HFFc6 (cell line): Measurements from ENCODE around the gene WDR93. TPM values are rescaled to one million over a fixed set of nuclear protein-coding genes. Genes with fewer than 3 reads are reported as not detected.

Experiments
- DNase-seq: peaks from one replicate; pipeline ENCODE4 v3.0.0-alpha.2; 2018
- H3K27ac Mint-ChIP-seq: 2 replicates; pipeline ENCODE4 v1.8.0; 2020; ENCODE audit warnings: mild to moderate bottlenecking, mixed read lengths
- H3K27me3 Mint-ChIP-seq: 2 replicates; pipeline ENCODE4 v1.8.0; 2021; ENCODE audit warnings: mild to moderate bottlenecking, moderate library complexity, mixed read lengths; ENCODE audit not compliant: insufficient read depth
- H3K36me3 Mint-ChIP-seq: 2 replicates; pipeline ENCODE4 v1.8.0; 2021; ENCODE audit warnings: low read depth, mixed read lengths
- H3K4me1 Mint-ChIP-seq: 2 replicates; pipeline ENCODE4 v1.8.0; 2020; ENCODE audit warnings: low read depth, mixed read lengths
- H3K4me3 Mint-ChIP-seq: 2 replicates; pipeline ENCODE4 v1.8.0; 2020; ENCODE audit warnings: mild to moderate bottlenecking, moderate library complexity, mixed read lengths
- H3K9me3 Mint-ChIP-seq: 2 replicates; pipeline ENCODE4 v1.8.0; 2020; ENCODE audit warnings: mild to moderate bottlenecking, mixed read lengths
- total RNA-seq, 6 experiments: library from RNA; stranded (reverse); fragmentation: NEBNext Ultra II Directional; extraction: Animal tissue kit (Norgen Biotek cat#: 25700); gene quantifications; 2 replicates in 1 of 6; 3 replicates in 5 of 6; pipeline ENCODE4 v1.2.3, GENCODE V29; 2021
- TF ChIP-seq, protein P1 (sequence below): fragments of 200-600 bp; sonication (generic); IDR thresholded peaks from 2 replicates; pipeline ENCODE4 v1.5.0; 2021; ENCODE audit warnings: antibody characterized with exemption, mild to moderate bottlenecking

Gene WDR93
- total RNA-seq, 6 experiments from 2014 or later, result 0.21 TPM; not detected in 5

DNA sequence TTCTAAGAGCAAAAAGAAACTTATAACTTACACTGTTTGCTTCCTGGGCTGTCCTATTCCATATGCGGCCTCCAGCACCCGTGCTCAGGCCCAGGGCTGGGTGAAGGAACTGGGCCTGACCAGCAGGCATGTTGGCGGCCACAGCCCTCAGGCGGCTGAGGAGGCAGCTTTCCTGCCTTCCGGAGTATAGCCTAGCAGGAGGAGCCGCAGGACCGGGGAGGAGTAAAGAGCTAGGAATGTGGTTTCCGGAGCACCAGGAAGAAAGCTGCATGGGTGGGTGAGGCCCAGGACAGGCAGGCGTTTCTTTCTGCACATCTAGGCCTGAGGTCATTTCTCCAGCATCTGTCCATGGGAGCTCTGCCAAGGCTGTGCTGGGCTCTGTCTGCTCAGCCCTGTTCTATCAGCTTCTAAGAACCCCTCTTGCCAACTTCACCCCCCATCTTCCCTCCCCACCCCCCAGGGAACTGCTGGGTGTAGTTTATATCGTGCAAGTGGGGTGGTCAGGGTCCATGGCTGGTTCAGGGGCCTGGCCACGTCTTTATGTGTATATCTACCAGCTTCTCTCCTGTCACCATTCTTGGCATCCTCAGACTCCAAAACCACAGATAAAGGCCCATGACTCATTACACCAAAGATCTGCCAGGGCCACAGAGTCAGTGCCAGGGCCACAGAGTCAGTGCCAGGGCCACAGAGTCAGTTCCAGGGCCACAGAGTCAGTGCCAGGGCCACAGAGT, 27.6 kb upstream of the WDR93 start:
- Mint-ChIP-seq H3K4me3 (peak overlapping the region; percentile 87), H3K4me1 (peaks cover 47% of the 10 kb centered on the region), H3K27ac (peak overlapping the region; percentile 97), H3K9me3 (no peaks in the 10 kb centered on the region), H3K36me3 (peaks cover 20% of the 10 kb centered on the region), H3K27me3 (no peaks in the 10 kb centered on the region; the same call in 1 of the 2 replicates)
- peak; percentile 96 for DNase-seq
- TF ChIP-seq, protein P1, sequence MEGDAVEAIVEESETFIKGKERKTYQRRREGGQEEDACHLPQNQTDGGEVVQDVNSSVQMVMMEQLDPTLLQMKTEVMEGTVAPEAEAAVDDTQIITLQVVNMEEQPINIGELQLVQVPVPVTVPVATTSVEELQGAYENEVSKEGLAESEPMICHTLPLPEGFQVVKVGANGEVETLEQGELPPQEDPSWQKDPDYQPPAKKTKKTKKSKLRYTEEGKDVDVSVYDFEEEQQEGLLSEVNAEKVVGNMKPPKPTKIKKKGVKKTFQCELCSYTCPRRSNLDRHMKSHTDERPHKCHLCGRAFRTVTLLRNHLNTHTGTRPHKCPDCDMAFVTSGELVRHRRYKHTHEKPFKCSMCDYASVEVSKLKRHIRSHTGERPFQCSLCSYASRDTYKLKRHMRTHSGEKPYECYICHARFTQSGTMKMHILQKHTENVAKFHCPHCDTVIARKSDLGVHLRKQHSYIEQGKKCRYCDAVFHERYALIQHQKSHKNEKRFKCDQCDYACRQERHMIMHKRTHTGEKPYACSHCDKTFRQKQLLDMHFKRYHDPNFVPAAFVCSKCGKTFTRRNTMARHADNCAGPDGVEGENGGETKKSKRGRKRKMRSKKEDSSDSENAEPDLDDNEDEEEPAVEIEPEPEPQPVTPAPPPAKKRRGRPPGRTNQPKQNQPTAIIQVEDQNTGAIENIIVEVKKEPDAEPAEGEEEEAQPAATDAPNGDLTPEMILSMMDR, result no peak

GRCh38 chr15:89664441-89665350, 25.9 kb upstream of the WDR93 start:
- no peak for DNase-seq
- peaks cover 40% of the 10 kb centered on the region for H3K4me1 Mint-ChIP-seq
- no peaks in the 10 kb centered on the region; the same call in 1 of the 2 replicates for H3K27me3 Mint-ChIP-seq
- H3K36me3 Mint-ChIP-seq, result peaks cover 13% of the 10 kb centered on the region
- H3K9me3 Mint-ChIP-seq, result no peaks in the 10 kb centered on the region
- TF ChIP-seq, protein P1, result no peak
- peak overlapping the region; percentile 67 for H3K4me3 Mint-ChIP-seq
- H3K27ac Mint-ChIP-seq, result peak overlapping the region; percentile 78

DNA sequence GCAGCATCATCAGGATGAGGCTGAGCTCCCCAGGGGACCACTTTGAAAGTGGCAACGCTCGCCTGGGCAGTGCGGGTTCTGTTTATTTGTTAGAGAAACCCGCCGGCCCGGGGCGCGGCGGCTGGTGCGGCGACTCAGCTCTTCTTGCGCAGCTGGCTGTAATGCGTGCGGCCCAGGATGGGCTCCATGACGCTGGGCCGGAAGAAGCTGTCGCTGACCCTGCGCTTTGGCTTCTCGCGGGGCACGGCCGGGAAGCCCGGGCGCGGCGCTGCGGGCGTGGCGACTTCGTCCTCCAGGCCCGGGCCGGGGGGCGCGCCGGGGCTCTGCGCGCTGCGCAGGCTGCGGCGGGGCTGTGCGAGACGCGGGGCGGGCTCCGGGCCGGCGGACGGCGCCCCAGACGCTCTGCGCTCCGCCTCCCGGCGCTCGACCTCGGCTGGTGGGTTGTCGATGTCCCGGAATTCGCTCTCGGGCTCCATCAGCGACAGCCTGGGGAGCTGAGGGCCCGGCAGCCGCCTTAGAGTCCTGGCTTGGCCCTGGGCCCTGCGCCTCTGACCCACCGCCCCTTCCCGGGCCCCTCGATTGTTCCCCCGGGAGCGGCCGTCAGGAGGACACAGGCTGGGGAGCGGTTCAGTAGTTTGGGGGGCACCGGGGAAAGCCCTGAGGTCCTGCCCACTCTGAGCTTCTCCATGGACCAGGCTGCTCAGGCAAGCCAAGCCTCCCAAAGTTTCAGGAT, 25.0 kb upstream of the WDR93 start:
- Mint-ChIP-seq H3K27ac (peak overlapping the region; percentile 78), H3K27me3 (no peaks in the 10 kb centered on the region; the same call in none of the 2 replicates), H3K4me3 (peak overlapping the region; percentile 34; the same call in 1 of the 2 replicates), H3K36me3 (peaks cover 7% of the 10 kb centered on the region), H3K9me3 (no peaks in the 10 kb centered on the region), H3K4me1 (peaks cover 36% of the 10 kb centered on the region)
- DNase-seq, result peak; percentile 18
- TF ChIP-seq, protein P1, result no peak

DNA sequence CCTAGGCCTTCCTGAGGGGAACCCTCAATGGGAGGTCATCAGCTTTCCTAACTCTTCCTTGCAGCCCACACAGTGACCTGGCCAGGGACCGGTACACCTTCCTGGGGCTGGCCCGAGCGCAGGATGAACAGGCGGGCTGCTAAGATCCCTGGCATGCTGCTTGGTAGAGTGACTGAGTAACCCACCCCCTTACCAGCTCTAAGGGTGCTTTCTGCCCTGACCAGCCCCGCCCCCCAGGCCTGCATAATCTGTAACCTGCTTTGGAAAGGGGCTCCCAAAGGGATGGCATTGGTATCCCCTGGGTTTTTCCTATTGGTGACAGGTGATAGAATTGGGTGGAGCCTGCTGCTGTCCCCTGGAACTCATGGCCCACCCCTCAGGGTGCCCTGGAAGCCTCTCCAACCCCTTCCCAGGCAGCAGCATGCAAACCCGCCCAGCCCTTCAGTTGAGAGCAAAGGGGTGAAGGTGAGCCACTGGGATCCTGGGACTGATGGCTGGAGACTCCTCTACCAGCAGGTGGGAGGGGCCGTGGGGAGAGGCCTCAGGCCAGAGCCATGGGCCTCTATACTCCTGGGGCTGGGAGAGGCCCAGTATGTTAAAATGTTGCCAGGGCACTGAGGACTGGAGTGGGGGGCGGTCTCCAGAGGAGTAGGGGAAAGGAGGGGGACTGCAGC, 24.3 kb upstream of the WDR93 start:
- Mint-ChIP-seq H3K4me3 (no peak overlapping the region), H3K4me1 (peaks cover 29% of the 10 kb centered on the region), H3K27ac (0 out of 2 replicates have a peak overlapping the region, but pooled peaks have one; percentile 18), H3K9me3 (no peaks in the 10 kb centered on the region), H3K36me3 (0 out of 2 replicates have a peak, but pooled peaks cover under 1% of the 10 kb centered on the region), H3K27me3 (peaks cover 2% of the 10 kb centered on the region)
- DNase-seq, result no peak
- TF ChIP-seq, protein P1, result no peak
